Endometrial microvascular endothelial cells (primary cell): ENCODE results near the gene HOXA7. TPM values are rescaled to one million over a fixed set of nuclear protein-coding genes. Genes with fewer than 3 reads are reported as not detected.

Source experiments
- in situ Hi-C: cut with HindIII; loops from 2 replicates; pipeline ENCODE4 v1.10.0; 2017; ENCODE audit warnings: low sequenced_read_pairs, low pct_unique_long_range_greater_than_20kb; ENCODE audit errors: inconsistent ontology term
- total RNA-seq: library from RNA; depleted of rRNA; stranded (reverse); fragments of >200 nt; gene quantifications from one replicate; pipeline ENCODE4 v1.2.3, GENCODE V29; 2015; ENCODE audit errors: inconsistent ontology term

HOXA7 gene
- total RNA-seq, 1 donor from 2014 or later, result 10.0 TPM

- in situ Hi-C loops, result no loop called here
These were observed 49.6 kb downstream of the HOXA7 start for GRCh38 chr7:27106901-27107240.

DNA sequence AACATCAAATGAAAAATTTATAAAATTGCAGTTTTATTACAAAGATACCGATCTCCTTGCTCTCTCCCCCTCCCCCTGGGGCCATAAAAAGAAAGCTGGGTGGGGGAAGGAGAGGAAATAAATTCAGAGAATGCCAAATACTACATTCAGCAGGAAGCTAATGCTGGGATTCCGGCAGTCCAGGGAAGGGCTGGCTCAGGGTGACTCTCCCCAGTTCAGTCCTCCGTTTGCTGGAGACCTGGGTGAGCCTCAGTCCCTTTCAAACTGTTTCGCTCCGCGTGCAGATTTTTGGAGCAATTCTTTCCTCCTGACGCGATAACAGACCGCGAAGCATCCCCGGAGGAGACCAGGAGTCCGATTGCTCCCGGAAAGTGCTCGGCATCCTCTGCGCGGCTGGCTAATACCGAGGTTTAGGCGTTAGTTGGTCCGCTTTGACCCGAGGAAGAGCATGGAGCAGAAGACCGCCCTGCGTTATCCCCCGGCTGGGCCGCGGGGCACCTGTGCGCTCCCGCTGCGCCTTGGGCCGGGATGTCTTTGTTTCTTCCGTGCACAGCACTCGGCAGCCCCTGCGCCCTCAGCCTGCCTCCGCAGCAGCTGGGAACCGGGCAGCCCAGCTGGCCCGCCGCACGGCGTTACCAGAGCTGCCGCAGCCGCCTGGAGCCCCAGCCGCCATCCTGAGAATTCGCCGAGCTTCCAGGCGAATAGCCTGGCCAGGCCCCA, 50.1 kb downstream of the HOXA7 start:
- in situ Hi-C loops, result no loop called here

DNA sequence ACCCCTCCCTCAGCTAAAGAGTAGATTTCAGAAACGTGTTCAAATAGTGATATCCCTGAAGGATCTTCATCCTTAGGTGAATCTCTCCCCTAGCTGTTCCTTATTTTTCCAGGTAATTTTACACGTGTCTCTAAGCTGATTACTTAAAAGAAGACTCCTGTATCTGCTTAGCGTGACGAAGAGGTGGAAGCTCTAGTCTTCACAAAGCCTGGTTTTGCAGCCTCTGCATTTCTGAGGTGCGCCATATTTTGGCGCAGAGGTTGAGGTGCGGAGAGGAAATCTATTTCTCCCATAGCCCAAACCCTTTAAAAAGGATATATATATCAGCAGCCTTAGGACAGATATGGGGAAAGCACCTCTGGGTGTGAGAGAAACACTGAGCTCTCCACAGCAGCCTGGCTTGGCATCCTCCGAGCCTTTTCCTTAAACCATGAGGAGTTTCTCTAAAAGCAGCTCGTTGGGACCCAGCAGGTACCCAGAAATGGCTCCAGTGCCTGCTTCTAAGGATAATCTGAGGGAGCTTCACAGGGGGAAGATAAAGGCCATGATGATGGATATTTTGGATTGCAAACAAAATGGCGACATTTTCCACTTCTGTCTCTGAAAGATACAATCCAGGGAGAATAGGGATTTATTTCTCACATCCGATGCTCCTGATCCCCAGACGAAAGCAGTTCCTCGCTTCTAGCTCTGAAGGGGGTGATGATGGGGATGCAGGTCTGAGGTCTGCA, 51.0 kb downstream of the HOXA7 start:
- in situ Hi-C loops, result no loop called here

GRCh38 chr7:27104341-27105058, 52.0 kb downstream of the HOXA7 start:
- in situ Hi-C loops, result no loop called here

Other genes with a start within 250 kb of the HOXA7 start
- gene HOXA1, start 60.7 kb downstream of the HOXA7 start, total RNA-seq, result 0.65 TPM
- not detected for gene HOXA2, start 54.0 kb downstream of the HOXA7 start, total RNA-seq
- gene HOXA4, start 25.9 kb downstream of the HOXA7 start, total RNA-seq, result 0.93 TPM
- 4.4 TPM for gene HOXA5, start 13.0 kb downstream of the HOXA7 start, total RNA-seq
- gene HOXA6, start 8.9 kb downstream of the HOXA7 start, total RNA-seq, result 6.0 TPM
- gene HOXA3, start 4.1 kb downstream of the HOXA7 start, total RNA-seq, result 6.6 TPM
- gene HOXA9, start 8.9 kb upstream of the HOXA7 start, total RNA-seq, result 47.0 TPM
- gene HOXA10, start 17.6 kb upstream of the HOXA7 start, total RNA-seq, result 9.8 TPM
- 7.3 TPM for gene HOXA11, start 28.6 kb upstream of the HOXA7 start, total RNA-seq
- 0.09 TPM for gene HOXA13, start 43.4 kb upstream of the HOXA7 start, total RNA-seq
- not detected for gene EVX1, start 86.1 kb upstream of the HOXA7 start, total RNA-seq